BLaER1 treated with 17β-estradiol and CSF1 and Interleukin-3, amounts not matched to agents 10 nM and 100 nM (cell line): Measurements from ENCODE around the gene TMEM222.

ENCODE experiments used
- H3K27ac ChIP-seq, 11 experiments: shearing (Covaris generic); formaldehyde crosslinking; 2 replicates each; pipeline ENCODE4 v1.8.1; 2022
- H3K27me3 ChIP-seq, 11 experiments: shearing (Covaris generic); formaldehyde crosslinking; 2 replicates each; pipeline ENCODE4 v1.8.1; 2022
- H3K36me3 ChIP-seq, 11 experiments: shearing (Covaris generic); formaldehyde crosslinking; 2 replicates each; pipeline ENCODE4 v1.8.1; 2022
- H3K4me1 ChIP-seq, 10 experiments: shearing (Covaris generic); formaldehyde crosslinking; 2 replicates each; pipeline ENCODE4 v1.8.1; 2022
- H3K4me2 ChIP-seq, 11 experiments: shearing (Covaris generic); formaldehyde crosslinking; 2 replicates each; pipeline ENCODE4 v1.8.1; 2022
- H3K4me3 ChIP-seq, 10 experiments: shearing (Covaris generic); formaldehyde crosslinking; 2 replicates each; pipeline ENCODE4 v1.8.1; 2022
- H3K9ac ChIP-seq, 11 experiments: shearing (Covaris generic); formaldehyde crosslinking; 2 replicates each; pipeline ENCODE4 v1.8.1; 2022
- H3K9me3 ChIP-seq, 11 experiments: shearing (Covaris generic); formaldehyde crosslinking; replicated peaks in 1 of 11; 2 replicates each; pipeline ENCODE4 v1.8.1; 2022
- H4K20me1 ChIP-seq, 11 experiments: shearing (Covaris generic); formaldehyde crosslinking; 2 replicates each; pipeline ENCODE4 v1.8.1; 2022
- Cebpa-rat ChIP-seq, 11 experiments: shearing (Covaris generic); IDR thresholded peaks; 2 replicates each; pipeline ENCODE4 v1.8.1; 2022

Gene TMEM222

GRCh38 chr1:27349784-27350662 is 28.1 kb downstream of the TMEM222 start:
- Histone ChIP-seq H3K4me3 (no peak overlapping the region), H3K36me3 (peaks cover 0 to 77% (median 51%) of the 10 kb centered on the region in 11 experiments; a peak in 21 of 22 replicates), H3K9ac (no peak overlapping the region; a peak in 1 of 22 replicates), H3K27me3 (no peaks in the 10 kb centered on the region), H3K4me1 (peaks cover 9 to 41% (median 22%) of the 10 kb centered on the region in 10 experiments; a peak in 19 of 20 replicates), H3K27ac (no peak overlapping the region), H3K4me2 (no peak overlapping the region), H4K20me1 (peaks cover 0 to 36% (median 0%) of the 10 kb centered on the region in 11 experiments; a peak in 7 of 22 replicates), H3K9me3 (no peaks in the 10 kb centered on the region)
- TF ChIP-seq Cebpa-rat (IDR thresholded peaks at IDR 0.05), result no peak

GRCh38 chr1:27350663-27351540 is 28.9 kb downstream of the TMEM222 start:
- no peaks in the 10 kb centered on the region for H3K9me3 ChIP-seq
- TF ChIP-seq Cebpa-rat (IDR thresholded peaks at IDR 0.05), result no peak
- H3K4me1 ChIP-seq, result peaks cover 5 to 39% (median 20%) of the 10 kb centered on the region in 10 experiments; a peak in 18 of 20 replicates
- no peaks in the 10 kb centered on the region for H3K27me3 ChIP-seq
- H3K4me2 ChIP-seq, result no peak overlapping the region
- no peak overlapping the region for H3K9ac ChIP-seq
- no peak overlapping the region for H3K4me3 ChIP-seq
- peaks cover 5 to 75% (median 47%) of the 10 kb centered on the region in 11 experiments; a peak in 21 of 22 replicates for H3K36me3 ChIP-seq
- peaks cover 0 to 36% (median 0%) of the 10 kb centered on the region in 11 experiments; a peak in 5 of 22 replicates for H4K20me1 ChIP-seq
- H3K27ac ChIP-seq, result peak overlapping the region in 1 of 11 experiments; percentile 4; a peak in 1 of 22 replicates

- Histone ChIP-seq H4K20me1 (peaks cover 0 to 36% (median 0%) of the 10 kb centered on the region in 11 experiments; a peak in 5 of 22 replicates), H3K36me3 (peaks cover 8 to 74% (median 47%) of the 10 kb centered on the region in 11 experiments; a peak in 21 of 22 replicates), H3K27ac (peak overlapping the region in 1 of 11 experiments; percentile 4; a peak in 1 of 22 replicates), H3K4me1 (peaks cover 11 to 40% (median 24%) of the 10 kb centered on the region in 10 experiments), H3K27me3 (no peaks in the 10 kb centered on the region), H3K4me3 (no peak overlapping the region), H3K4me2 (no peak overlapping the region), H3K9me3 (no peaks in the 10 kb centered on the region), H3K9ac (no peak overlapping the region)
- TF ChIP-seq Cebpa-rat (IDR thresholded peaks at IDR 0.05), result no peak
These were observed 29.7 kb downstream of the TMEM222 start for GRCh38 chr1:27351541-27352107.

- H4K20me1 ChIP-seq, result peaks cover 0 to 31% (median 0%) of the 10 kb centered on the region in 11 experiments; a peak in 4 of 22 replicates
- H3K9me3 ChIP-seq, result no peaks in the 10 kb centered on the region
- H3K4me3 ChIP-seq, result no peak overlapping the region
- peaks cover 9 to 62% (median 41%) of the 10 kb centered on the region in 11 experiments; a peak in 21 of 22 replicates for H3K36me3 ChIP-seq
- no peak overlapping the region for H3K27ac ChIP-seq
- H3K27me3 ChIP-seq, result no peaks in the 10 kb centered on the region
- no peak overlapping the region for H3K4me2 ChIP-seq
- peaks cover 16 to 40% (median 33%) of the 10 kb centered on the region in 10 experiments for H3K4me1 ChIP-seq
- peak overlapping the region in 1 of 11 experiments; percentile 3; a peak in 1 of 22 replicates for H3K9ac ChIP-seq
- no peak for TF ChIP-seq Cebpa-rat (IDR thresholded peaks at IDR 0.05)
These were observed 31.2 kb downstream of the TMEM222 start for GRCh38 chr1:27353166-27353565.

GRCh38 chr1:27353629-27354028 is 31.7 kb downstream of the TMEM222 start:
- TF ChIP-seq Cebpa-rat (IDR thresholded peaks at IDR 0.05), result no peak
- H3K9ac ChIP-seq, result peak overlapping the region in 2 of 11 experiments; percentile 3 to 19; a peak in 1 of 22 replicates
- H3K27me3 ChIP-seq, result 0 out of 22 replicates have a peak, but pooled peaks cover 0 to 1% (median 0%) of the 10 kb centered on the region in 11 experiments
- no peak overlapping the region for H3K4me2 ChIP-seq
- no peaks in the 10 kb centered on the region for H3K9me3 ChIP-seq
- H3K27ac ChIP-seq, result no peak overlapping the region
- peaks cover 16 to 39% (median 31%) of the 10 kb centered on the region in 10 experiments for H3K4me1 ChIP-seq
- peaks cover 0 to 36% (median 0%) of the 10 kb centered on the region in 11 experiments; a peak in 4 of 22 replicates for H4K20me1 ChIP-seq
- no peak overlapping the region for H3K4me3 ChIP-seq
- H3K36me3 ChIP-seq, result peaks cover 14 to 62% (median 39%) of the 10 kb centered on the region in 11 experiments; a peak in 21 of 22 replicates

- no peak overlapping the region for H3K4me3 ChIP-seq
- H3K9me3 ChIP-seq, result no peaks in the 10 kb centered on the region
- H3K4me2 ChIP-seq, result peak overlapping the region in 8 of 11 experiments; percentile 86 to 96 (median 90); a peak in 9 of 22 replicates
- H3K27ac ChIP-seq, result no peak overlapping the region
- peaks cover 9 to 51% (median 20%) of the 10 kb centered on the region in 11 experiments; a peak in 19 of 22 replicates for H3K36me3 ChIP-seq
- peaks cover 26 to 44% (median 36%) of the 10 kb centered on the region in 10 experiments for H3K4me1 ChIP-seq
- H3K9ac ChIP-seq, result 0 out of 22 replicates have a peak overlapping the region, but pooled peaks of 1 of the 11 experiments have one; percentile 15
- peaks cover 0 to 18% (median 14%) of the 10 kb centered on the region in 11 experiments; a peak in 15 of 22 replicates for H3K27me3 ChIP-seq
- TF ChIP-seq Cebpa-rat (IDR thresholded peaks at IDR 0.05), result no peak
- H4K20me1 ChIP-seq, result peaks cover 0 to 42% (median 0%) of the 10 kb centered on the region in 11 experiments; a peak in 4 of 22 replicates
These were observed 33.7 kb downstream of the TMEM222 start for GRCh38 chr1:27355683-27356082.

GRCh38 chr1:27356277-27356618 is 34.3 kb downstream of the TMEM222 start:
- Histone ChIP-seq H3K4me2 (peak overlapping the region; percentile 81 to 96 (median 90)), H3K36me3 (peaks cover 3 to 45% (median 15%) of the 10 kb centered on the region in 11 experiments; a peak in 16 of 22 replicates), H3K9me3 (no peaks in the 10 kb centered on the region), H3K27ac (0 out of 22 replicates have a peak overlapping the region, but pooled peaks of 3 of the 11 experiments have one; percentile 0 to 9 (median 4)), H3K4me1 (peaks cover 29 to 49% (median 41%) of the 10 kb centered on the region in 10 experiments), H3K27me3 (peaks cover 0 to 22% (median 16%) of the 10 kb centered on the region in 11 experiments; a peak in 15 of 22 replicates), H3K9ac (peak overlapping the region in 5 of 11 experiments; percentile 31 to 66 (median 64); a peak in 4 of 22 replicates), H3K4me3 (0 out of 20 replicates have a peak overlapping the region, but pooled peaks of 2 of the 10 experiments have one; percentile 31 to 43), H4K20me1 (peaks cover 0 to 48% (median 0%) of the 10 kb centered on the region in 11 experiments; a peak in 4 of 22 replicates)
- TF ChIP-seq Cebpa-rat (IDR thresholded peaks at IDR 0.05), result no peak
